PFSK-1 (cell line): ENCODE results near the gene MAJIN.
A peak's percentile ranks its signal among the peaks of the same experiment; 100 is the strongest.

ENCODE experiments used
- FOXP2 ChIP-seq: optimal IDR thresholded peaks from 2 replicates; pipeline ENCODE3; 2011; ENCODE audit warnings: borderline replicate concordance, control low read depth, inconsistent platforms; ENCODE audit not compliant: insufficient read depth; ENCODE audit errors: extremely low read length, extremely low read depth
- POLR2AphosphoS5 ChIP-seq: IDR thresholded peaks from 2 replicates; pipeline ENCODE4 v1.6.1; 2012; ENCODE audit warnings: low read depth, mild to moderate bottlenecking, control low read depth, low read length, moderate library complexity
- REST ChIP-seq, 2 experiments: IDR thresholded peaks; 2 replicates each; pipeline versions ENCODE4 v1.6.1 to v1.8.0; 2011 to 2012; ENCODE audit warnings: low read depth in 2 of 2, low read length in 2 of 2, control low read depth in 1 of 2, inconsistent platforms in 1 of 2, mild to moderate bottlenecking in 1 of 2, moderate library complexity in 1 of 2; ENCODE audit not compliant: insufficient read depth in 1 of 2
- SIN3A ChIP-seq: IDR thresholded peaks from 2 replicates; pipeline ENCODE4 v1.6.1; 2012; ENCODE audit warnings: mild to moderate bottlenecking, low read length, moderate library complexity, borderline replicate concordance; ENCODE audit not compliant: insufficient read depth
- TAF1 ChIP-seq: IDR thresholded peaks from 2 replicates; pipeline ENCODE4 v1.6.1; 2012; ENCODE audit warnings: low read length, control low read depth, borderline replicate concordance; ENCODE audit not compliant: insufficient read depth

Gene MAJIN

GRCh38 chr11:64960719-64961118, 11.2 kb downstream of the MAJIN start:
- no peak for TF ChIP-seq REST (IDR thresholded peaks at IDR 0.05; ENCODE audit: insufficient read depth in 1 of 2, low read depth in 2 of 2, low read length in 2 of 2)
- TF ChIP-seq FOXP2 = no peak
- no peak for TF ChIP-seq POLR2AphosphoS5
- TF ChIP-seq SIN3A = no peak
- no peak for TF ChIP-seq TAF1

- no peak for TF ChIP-seq FOXP2
- TF ChIP-seq SIN3A = no peak
- no peak for TF ChIP-seq TAF1
- TF ChIP-seq REST (IDR thresholded peaks at IDR 0.05; ENCODE audit: insufficient read depth in 1 of 2, low read depth in 2 of 2, low read length in 2 of 2) = no peak
- no peak for TF ChIP-seq POLR2AphosphoS5
Observed at GRCh38 chr11:64959498-64959897, 12.4 kb downstream of the MAJIN start.

GRCh38 chr11:64954201-64954600, 17.7 kb downstream of the MAJIN start:
- TF ChIP-seq FOXP2 = no peak
- no peak for TF ChIP-seq SIN3A
- no peak for TF ChIP-seq POLR2AphosphoS5
- no peak for TF ChIP-seq TAF1
- TF ChIP-seq REST (IDR thresholded peaks at IDR 0.05; ENCODE audit: insufficient read depth in 1 of 2, low read depth in 2 of 2, low read length in 2 of 2) = no peak

- TF ChIP-seq TAF1 (no peak), REST (IDR thresholded peaks at IDR 0.05; ENCODE audit: insufficient read depth in 1 of 2, low read depth in 2 of 2, low read length in 2 of 2) (no peak), FOXP2 (no peak), SIN3A (no peak), POLR2AphosphoS5 (no peak)
Observed at GRCh38 chr11:64951529-64951928, 20.4 kb downstream of the MAJIN start.

GRCh38 chr11:64947208-64947814, 24.6 kb downstream of the MAJIN start:
- TF ChIP-seq TAF1 (no peak), REST (IDR thresholded peaks at IDR 0.05; ENCODE audit: insufficient read depth in 1 of 2, low read depth in 2 of 2, low read length in 2 of 2) (0 out of 4 replicates have a peak, but pooled peaks have one; percentile 30 to 36), SIN3A (no peak), POLR2AphosphoS5 (no peak)
